Tibial nerve (tissue), 4 donors: Measurements from ENCODE around the gene RASEF. TPM values are rescaled to one million over a fixed set of nuclear protein-coding genes. Genes with fewer than 3 reads are reported as not detected.

Experiments
- DNase-seq, 2 donors: peaks; one replicate each; pipeline ENCODE4 v3.0.0-alpha.2; 2019; ENCODE audit warnings: low spot score in 2 of 2
- H3K27ac ChIP-seq, 4 donors: fragments of 200-600 bp; sonication (generic) in 3 of 4; one replicate each; pipeline ENCODE4 v1.5.1; 2017 to 2019; ENCODE audit warnings: mild to moderate bottlenecking in 1 of 4
- H3K27me3 ChIP-seq, 2 donors: fragments of 200-600 bp; sonication (generic) in 1 of 2; one replicate each; pipeline versions ENCODE4 v1.5.1 to v1.6.0; 2017 to 2019
- H3K36me3 ChIP-seq, 3 donors: fragments of 200-600 bp; sonication (generic); one replicate each; pipeline ENCODE4 v1.5.1; 2018 to 2019
- H3K4me1 ChIP-seq, 4 donors: fragments of 200-600 bp; sonication (generic) in 3 of 4; one replicate each; pipeline ENCODE4 v1.5.1; 2017 to 2019
- H3K4me3 ChIP-seq, 4 donors: fragments of 200-600 bp; sonication (generic) in 3 of 4; one replicate each; pipeline ENCODE4 v1.5.1; 2017 to 2019; ENCODE audit warnings: mild to moderate bottlenecking in 1 of 4, moderate library complexity in 1 of 4
- H3K9me3 ChIP-seq, 4 donors: fragments of 200-600 bp; sonication (generic) in 3 of 4; one replicate each; pipeline ENCODE4 v1.5.1; 2017 to 2019
- CTCF ChIP-seq, 5 experiments: fragments of 200-600 bp in 3 of 5; fragments of 450-650 bp in 2 of 5; sonication (generic) in 3 of 5; IDR thresholded peaks; one replicate each; pipeline ENCODE4 v1.5.1; 2016 to 2019; ENCODE audit warnings: antibody characterized with exemption in 5 of 5, mild to moderate bottlenecking in 3 of 5, moderate library complexity in 2 of 5
- EP300 ChIP-seq, 2 donors: sonication (generic); formaldehyde crosslinking; IDR thresholded peaks; one replicate each; pipeline ENCODE4 v1.6.1; 2017; ENCODE audit warnings: antibody characterized with exemption in 2 of 2, mild to moderate bottlenecking in 1 of 2
- POLR2A ChIP-seq, 2 donors: fragments of 450-650 bp; IDR thresholded peaks; one replicate each; pipeline ENCODE4 v1.6.1; 2017; ENCODE audit warnings: antibody characterized with exemption in 2 of 2, mild to moderate bottlenecking in 2 of 2, moderate library complexity in 2 of 2
- WGBS, 2 donors: methylation state at CpG; one replicate each; pipeline ENCODE4 v1.1.5; 2018; 5-methylcytosine and 5-hydroxymethylcytosine counted together
- total RNA-seq, 4 donors: library from RNA; depleted of rRNA; stranded (reverse); fragments of >200 nt; gene quantifications; one replicate each; pipeline ENCODE4 v1.1.0, GENCODE V29; 2016

RASEF gene
- total RNA-seq, 4 donors from 2014 or later: 0.21 to 3.6 (median 1.4) TPM

- Histone ChIP-seq H3K27me3 (no peaks in the 10 kb centered on the region), H3K27ac (no peak overlapping the region)
These were observed 51.3 kb downstream of the RASEF start for GRCh38 chr9:83011611-83012010.

GRCh38 chr9:83007521-83008300, 55.2 kb downstream of the RASEF start:
- peaks cover 0 to 9% (median 4%) of the 10 kb centered on the region in 4 donors for H3K4me1 ChIP-seq
- no peak overlapping the region for H3K4me3 ChIP-seq
- H3K9me3 ChIP-seq: no peaks in the 10 kb centered on the region
- no peak overlapping the region for H3K27ac ChIP-seq
- no peaks in the 10 kb centered on the region for H3K27me3 ChIP-seq
- DNase-seq: no peak
- TF ChIP-seq POLR2A (IDR thresholded peaks at IDR 0.05): no peak
- TF ChIP-seq CTCF (IDR thresholded peaks at IDR 0.05): no peak
- TF ChIP-seq EP300 (IDR thresholded peaks at IDR 0.05): no peak
- H3K36me3 ChIP-seq: no peaks in the 10 kb centered on the region
- 83 to 84% methylated on average over 9 of the region's 9 CpGs for WGBS, 2 donors

More at GRCh38 chr9:83011611-83012010, 51.3 kb downstream of the RASEF start:
- peaks cover 0 to 18% (median 8%) of the 10 kb centered on the region in 4 donors for H3K4me1 ChIP-seq
- no peaks in the 10 kb centered on the region for H3K36me3 ChIP-seq
- TF ChIP-seq EP300 (IDR thresholded peaks at IDR 0.05) (no peak), POLR2A (IDR thresholded peaks at IDR 0.05) (no peak), CTCF (IDR thresholded peaks at IDR 0.05) (no peak)
- no peak overlapping the region for H3K4me3 ChIP-seq
- no peak for DNase-seq
- H3K9me3 ChIP-seq: no peaks in the 10 kb centered on the region

- Histone ChIP-seq H3K9me3 (no peaks in the 10 kb centered on the region), H3K4me1 (no peaks in the 10 kb centered on the region), H3K36me3 (no peaks in the 10 kb centered on the region), H3K27me3 (no peaks in the 10 kb centered on the region), H3K27ac (no peak overlapping the region), H3K4me3 (no peak overlapping the region)
- DNase-seq: no peak
- TF ChIP-seq CTCF (IDR thresholded peaks at IDR 0.05): no peak
- no peak for TF ChIP-seq EP300 (IDR thresholded peaks at IDR 0.05)
- no peak for TF ChIP-seq POLR2A (IDR thresholded peaks at IDR 0.05)
These were observed 56.6 kb downstream of the RASEF start for GRCh38 chr9:83006378-83006777.

- no peak for DNase-seq
- no peak overlapping the region for H3K4me3 ChIP-seq
- no peaks in the 10 kb centered on the region for H3K4me1 ChIP-seq
- no peak for TF ChIP-seq POLR2A (IDR thresholded peaks at IDR 0.05)
- no peak for TF ChIP-seq CTCF (IDR thresholded peaks at IDR 0.05)
- TF ChIP-seq EP300 (IDR thresholded peaks at IDR 0.05): no peak
- H3K27ac ChIP-seq: no peak overlapping the region
- no peaks in the 10 kb centered on the region for H3K9me3 ChIP-seq
- H3K36me3 ChIP-seq: no peaks in the 10 kb centered on the region
- no peaks in the 10 kb centered on the region for H3K27me3 ChIP-seq
- 94% methylated on average over 2 of the region's 2 CpGs for WGBS, 2 donors
These were observed 57.0 kb downstream of the RASEF start for GRCh38 chr9:83005963-83006362.

- no peaks in the 10 kb centered on the region for H3K27me3 ChIP-seq
- 86 to 98% methylated on average over 1 of the region's 1 CpG for WGBS, 2 donors
- no peak overlapping the region for H3K27ac ChIP-seq
- TF ChIP-seq CTCF (IDR thresholded peaks at IDR 0.05) (no peak), POLR2A (IDR thresholded peaks at IDR 0.05) (no peak), EP300 (IDR thresholded peaks at IDR 0.05) (no peak)
- H3K36me3 ChIP-seq: no peaks in the 10 kb centered on the region
- DNase-seq: no peak
- H3K4me1 ChIP-seq: no peaks in the 10 kb centered on the region
- H3K9me3 ChIP-seq: no peaks in the 10 kb centered on the region
- H3K4me3 ChIP-seq: no peak overlapping the region
These were observed 57.6 kb downstream of the RASEF start for GRCh38 chr9:83005361-83005760.
